ENCODE results near the gene ALDOB. TPM values are rescaled to one million over a fixed set of nuclear protein-coding genes. Genes with fewer than 3 reads are reported as not detected.

The ALDOB gene
- total and polyA plus RNA-seq, 2 of the 8 experiments (the other 6 are each of a cell fraction or from before 2014, with no cell fraction given), result not detected

- Histone ChIP-seq H3K14ac (ENCODE audit: insufficient read length) (no peak overlapping the region), H3K4me1 (replicated peaks in 1 of 4; ENCODE audit: control insufficient read depth in 3 of 4, insufficient read depth in 4 of 4, low read length in 3 of 4) (peaks cover 0 to 10% (median 7%) of the 10 kb centered on the region in 4 experiments; a peak in 3 of 7 replicates), H3K4ac (replicated peaks; ENCODE audit: insufficient read length, low read depth, low read length) (no peak overlapping the region), H2AK5ac (ENCODE audit: low read depth, low read length) (no peak overlapping the region), H3K79me1 (ENCODE audit: low read depth, low read length) (no peaks in the 10 kb centered on the region), H3K9ac (replicated peaks in 1 of 4; ENCODE audit: extremely low read depth in 1 of 4, low read depth in 3 of 4, low read length in 3 of 4) (no peak overlapping the region), H3K23ac (ENCODE audit: insufficient read length) (no peak overlapping the region), H3K27ac (ENCODE audit: low read depth, low read length) (no peak overlapping the region), H3K56ac (replicated peaks; ENCODE audit: insufficient read length, low read depth, low read length) (no peak overlapping the region), H4K8ac (ENCODE audit: extremely low read depth, insufficient read depth, low read length) (no peak overlapping the region), H3K79me2 (ENCODE audit: control insufficient read depth in 1 of 2, insufficient read depth in 2 of 2, low read length in 2 of 2) (no peaks in the 10 kb centered on the region), H3K18ac (ENCODE audit: extremely low read depth, low read length) (no peak overlapping the region), H2BK120ac (replicated peaks; ENCODE audit: low read depth, low read length) (no peak overlapping the region), H4K91ac (replicated peaks; ENCODE audit: insufficient read length, low read length) (peak overlapping the region; percentile 68), H3K9me3 (ENCODE audit: insufficient read depth in 2 of 2, low read depth in 1 of 2, low read length in 1 of 2) (no peaks in the 10 kb centered on the region), H3K23me2 (ENCODE audit: low read depth, low read length) (no peaks in the 10 kb centered on the region), H3K4me2 (ENCODE audit: insufficient read depth in 1 of 2, low read depth in 2 of 2, low read length in 2 of 2) (no peak overlapping the region), H2BK20ac (ENCODE audit: low read length) (peak overlapping the region; percentile 72; the same call in 1 of the 2 replicates), H3K36me3 (ENCODE audit: control insufficient read depth in 2 of 4, insufficient read depth in 4 of 4, low read length in 3 of 4) (no peaks in the 10 kb centered on the region), H2AFZ (ENCODE audit: low read length) (no peak overlapping the region; the same call in 1 of the 2 replicates), H3K4me3 (ENCODE audit: extremely low read depth in 1 of 4, insufficient read depth in 2 of 4, low read depth in 3 of 4, low read length in 4 of 4) (no peak overlapping the region), H3K27me3 (replicated peaks in 1 of 4; ENCODE audit: control insufficient read depth in 3 of 4, extremely low read depth in 1 of 4, insufficient read depth in 3 of 4, low read length in 3 of 4) (no peaks in the 10 kb centered on the region), H2BK12ac (ENCODE audit: low read depth, low read length) (peak overlapping the region; percentile 70; the same call in 1 of the 2 replicates), H4K5ac (ENCODE audit: insufficient read length, low read depth, low read length) (no peak overlapping the region), H2BK5ac (ENCODE audit: low read depth, low read length) (no peak overlapping the region), H2BK15ac (ENCODE audit: low read length) (no peak overlapping the region; the same call in 1 of the 2 replicates), H4K20me1 (replicated peaks in 1 of 2; ENCODE audit: control insufficient read depth in 1 of 2, insufficient read depth in 2 of 2, low read length in 2 of 2) (no peaks in the 10 kb centered on the region)
- FAIRE-seq (no peak), DNase-seq (ENCODE audit: low read depth in 1 of 2, low spot score in 2 of 2) (no peak)
- no peak for TF ChIP-seq CHD2 (IDR thresholded peaks at IDR 0.05; ENCODE audit: low read length)
- TF ChIP-seq SP1 (IDR thresholded peaks at IDR 0.05; ENCODE audit: low read depth, low read length), result no peak
- no peak for TF ChIP-seq SUZ12 (IDR thresholded peaks at IDR 0.05; ENCODE audit: low read length)
- no peak for TF ChIP-seq RXRA (IDR thresholded peaks at IDR 0.05; ENCODE audit: insufficient read depth, low read depth, low read length)
- TF ChIP-seq EGR1 (IDR thresholded peaks at IDR 0.05; ENCODE audit: borderline replicate concordance, low read depth, low read length), result no peak
- no peak for TF ChIP-seq ATF3 (IDR thresholded peaks at IDR 0.05; ENCODE audit: insufficient read depth, low read depth, low read length)
- no peak for TF ChIP-seq TAF7 (optimal IDR thresholded peaks at IDR 0.05; ENCODE audit: borderline replicate concordance, low read depth, low read length)
- TF ChIP-seq GABPA (IDR thresholded peaks at IDR 0.05; ENCODE audit: borderline replicate concordance, insufficient read depth, low read length), result no peak
- 90% methylated on average over 4 of the region's 4 CpGs; no CpG with 5 or more reads in 1 of the 2 experiments for WGBS, 2 experiments (ENCODE audit: extremely low coverage in 1 of 2, insufficient coverage in 1 of 2, insufficient read length in 1 of 2, insufficient replicate concordance in 2 of 2, low coverage in 1 of 2, low lambda C conversion rate in 2 of 2, missing lambda C conversion rate in 1 of 2)
- ChIA-PET POLR2A (ENCODE audit: partially characterized antibody) (interaction anchor here (0.6 to 3.7 kb wide), 5 partner anchors 17 to 73 kb away, joined by 3 to 15 read pairs (median 4); partner anchors contain the start of gene RNF20), CTCF (ENCODE audit: partially characterized antibody) (interaction anchor here (0.7 to 14.0 kb wide), 8 partner anchors 9 to 272 kb away, joined by 3 to 447 read pairs (median 27); partner anchors contain the start of gene RNF20)
These were observed 25.4 kb upstream of the ALDOB start for GRCh38 chr9:101460965-101461364.
